Activated B cell treated with CpG ODN at 0.5 μM for 24 hours (primary cell): ENCODE measurements around the gene HSPE1. TPM values are rescaled to one million over a fixed set of nuclear protein-coding genes. Genes with fewer than 3 reads are reported as not detected.
"Not testable (repeated sequence)": the region's sequence is repeated elsewhere in the genome, so short reads cannot be mapped to it uniquely, and the experiment has no call there.

Source experiments
- ATAC-seq: fragments of 200-7000 bp; cut with Tn5 transposase; one replicate; pipeline ENCODE4 v1.10.0; 2021; ENCODE audit warnings: low read depth, mild to moderate bottlenecking, moderate library complexity
- CTCF ChIA-PET: fragments of 350-600 bp; sonication (Branson Sonifier 250); formaldehyde crosslinking; loops from one replicate; lab custom pipeline; 2021; ENCODE audit warnings: antibody characterized with exemption; lab: Charles Lee
- POLR2A ChIA-PET: fragments of 350-600 bp; sonication (Branson Sonifier 250); formaldehyde crosslinking; loops from one replicate; lab custom pipeline; 2021; ENCODE audit warnings: antibody characterized with exemption; lab: Charles Lee
- DNase-seq: peaks from one replicate; pipeline ENCODE4 v3.0.0; 2022
- H3K27ac Mint-ChIP-seq: one replicate; pipeline ENCODE4 v1.8.0; 2020; ENCODE audit warnings: mixed read lengths
- H3K27me3 Mint-ChIP-seq: one replicate; pipeline ENCODE4 v1.8.0; 2021; ENCODE audit warnings: mixed read lengths
- H3K36me3 Mint-ChIP-seq: one replicate; pipeline ENCODE4 v1.8.0; 2021; ENCODE audit warnings: low read depth, mixed read lengths
- H3K4me1 Mint-ChIP-seq: one replicate; pipeline ENCODE4 v1.8.0; 2021; ENCODE audit warnings: mixed read lengths
- H3K4me3 Mint-ChIP-seq: one replicate; pipeline ENCODE4 v1.8.0; 2020; ENCODE audit warnings: mild to moderate bottlenecking, mixed read lengths
- H3K9me3 Mint-ChIP-seq: one replicate; pipeline ENCODE4 v1.8.0; 2020; ENCODE audit warnings: mixed read lengths
- intact Hi-C: fragments of 100-400 bp; cut with micrococcal nuclease; formaldehyde crosslinking; loops from one replicate; pipeline ENCODE4 v1.15.1; 2024
- total RNA-seq: library from RNA; stranded (reverse); gene quantifications from 2 replicates; pipeline ENCODE4 v1.2.3, GENCODE V29; 2022
- TF ChIP-seq, protein P1 (sequence below): fragments of 200-600 bp; IDR thresholded peaks from one replicate; pipeline ENCODE4 v1.8.0; 2022; ENCODE audit warnings: antibody characterized with exemption, mild to moderate bottlenecking

The HSPE1 gene
- total RNA-seq: 108 and 116 TPM in 2 replicates

DNA sequence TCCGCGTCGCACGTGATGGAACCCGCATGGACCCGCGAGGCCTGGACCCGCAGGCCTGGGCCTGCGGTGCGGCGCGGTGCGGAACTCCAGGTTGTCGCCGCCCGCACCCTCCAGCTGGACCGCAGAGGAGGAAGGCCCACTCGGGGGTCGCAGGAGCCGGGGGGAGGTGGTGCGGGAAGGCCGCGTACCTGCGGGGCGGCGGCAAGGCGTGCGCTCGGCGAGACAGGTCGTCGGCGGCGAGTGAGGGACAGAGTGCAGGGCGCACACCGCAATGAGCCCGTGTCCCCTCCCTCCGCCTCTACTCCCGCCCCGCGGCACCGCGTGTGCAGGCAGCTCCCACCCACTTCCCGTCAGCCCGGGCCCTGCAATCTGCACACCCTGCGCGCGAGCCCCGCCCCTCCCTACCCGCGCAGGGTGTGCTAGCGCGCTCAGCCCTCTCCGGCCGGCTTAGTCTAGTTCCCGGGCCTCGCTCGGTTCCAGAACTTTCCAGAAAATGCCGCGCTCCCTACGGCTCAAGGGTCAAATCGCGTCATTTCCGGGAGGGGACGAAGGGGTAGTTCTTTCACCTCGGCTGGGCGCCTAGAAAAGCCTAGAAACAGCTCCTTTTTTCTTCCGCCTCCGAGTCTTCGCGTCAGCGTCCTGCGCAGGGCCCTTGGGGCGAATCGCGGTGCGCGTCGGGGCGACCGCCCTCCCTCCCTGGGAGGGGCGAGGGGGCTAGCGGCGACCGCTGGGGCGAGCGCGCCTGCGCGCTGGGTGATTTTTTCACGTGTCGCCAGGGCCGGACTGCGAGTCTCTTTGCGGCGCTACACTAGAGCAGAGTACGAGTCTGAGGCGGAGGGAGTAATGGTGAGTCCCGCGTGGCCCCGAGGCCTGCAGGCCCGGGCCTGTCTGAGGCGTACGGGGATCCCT, at the start of gene HSPE1, which contains the start of gene HSPD1:
HSPE1 (plus strand) TSS at position 786 of the 909 bp plus-strand sequence; CDS start at position 844, 58 bp downstream.
HSPD1 (minus strand) TSS at position 247 of the 909 bp plus-strand sequence. CDS start 992 bp downstream, outside the sequence.
- H3K4me1 Mint-ChIP-seq: peaks cover 59% of the 10 kb centered on the region

DNA sequence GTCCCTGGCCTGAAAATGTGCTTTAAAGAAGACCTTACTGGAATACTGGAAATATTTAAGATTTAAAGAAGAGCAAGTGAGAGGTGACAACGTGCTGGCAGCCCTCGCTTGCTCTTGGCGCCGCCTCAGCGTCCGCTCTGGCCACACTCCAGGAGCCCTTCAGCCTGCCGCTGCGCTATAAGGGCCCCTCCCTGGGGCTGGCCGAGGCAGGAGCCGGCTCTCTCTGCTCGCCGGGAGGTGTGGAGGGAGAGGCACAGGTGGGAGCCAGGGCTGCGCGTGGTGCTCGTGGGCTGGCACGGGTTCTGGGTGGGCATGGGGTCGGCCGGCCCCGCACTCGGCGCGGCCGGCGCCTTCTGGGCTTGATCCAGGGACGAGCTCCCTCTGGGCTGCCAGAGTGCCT, 49.7 kb upstream of the HSPE1 start:
- DNase-seq (no peak), ATAC-seq (no peak)
- ChIA-PET CTCF (no interaction called here), POLR2A (interaction anchor here (1.2 to 7.5 kb wide), 2 partner anchors 15 to 49 kb away, joined by 4 to 146 read pairs; partner anchors contain the start of genes HSPD1, HSPE1 and SF3B1)
- Mint-ChIP-seq H3K4me1 (peaks cover 29% of the 10 kb centered on the region), H3K27me3 (no peaks in the 10 kb centered on the region), H3K4me3 (no peak overlapping the region), H3K9me3 (no peaks in the 10 kb centered on the region), H3K36me3 (peaks cover 12% of the 10 kb centered on the region), H3K27ac (no peak overlapping the region)
- intact Hi-C loops: loop anchor here (5.0 to 10.0 kb wide), 2 partner anchors 298 to 1796 kb away; partner anchors contain the start of gene SLC39A10
- TF ChIP-seq, protein P1, sequence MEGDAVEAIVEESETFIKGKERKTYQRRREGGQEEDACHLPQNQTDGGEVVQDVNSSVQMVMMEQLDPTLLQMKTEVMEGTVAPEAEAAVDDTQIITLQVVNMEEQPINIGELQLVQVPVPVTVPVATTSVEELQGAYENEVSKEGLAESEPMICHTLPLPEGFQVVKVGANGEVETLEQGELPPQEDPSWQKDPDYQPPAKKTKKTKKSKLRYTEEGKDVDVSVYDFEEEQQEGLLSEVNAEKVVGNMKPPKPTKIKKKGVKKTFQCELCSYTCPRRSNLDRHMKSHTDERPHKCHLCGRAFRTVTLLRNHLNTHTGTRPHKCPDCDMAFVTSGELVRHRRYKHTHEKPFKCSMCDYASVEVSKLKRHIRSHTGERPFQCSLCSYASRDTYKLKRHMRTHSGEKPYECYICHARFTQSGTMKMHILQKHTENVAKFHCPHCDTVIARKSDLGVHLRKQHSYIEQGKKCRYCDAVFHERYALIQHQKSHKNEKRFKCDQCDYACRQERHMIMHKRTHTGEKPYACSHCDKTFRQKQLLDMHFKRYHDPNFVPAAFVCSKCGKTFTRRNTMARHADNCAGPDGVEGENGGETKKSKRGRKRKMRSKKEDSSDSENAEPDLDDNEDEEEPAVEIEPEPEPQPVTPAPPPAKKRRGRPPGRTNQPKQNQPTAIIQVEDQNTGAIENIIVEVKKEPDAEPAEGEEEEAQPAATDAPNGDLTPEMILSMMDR: no peak

More for the DNA sequence above, at the start of gene HSPE1, which contains the start of gene HSPD1:
- peak; percentile 84 for ATAC-seq
- Mint-ChIP-seq H3K27me3 (no peaks in the 10 kb centered on the region), H3K4me3 (peak within 1 kb of the TSS; percentile 97), H3K9me3 (no peaks in the 10 kb centered on the region), H3K27ac (peak within 1 kb of the TSS; percentile 94), H3K36me3 (peaks cover 80% of the 10 kb centered on the region)
- TF ChIP-seq, protein P1: no peak
- intact Hi-C loops: loop anchor here (1.0 to 10.0 kb wide), 11 partner anchors 15 to 1329 kb away; partner anchors contain the start of genes CCDC150, COQ10B, GTF3C3 and MARS2
- DNase-seq: peak; percentile 93
- CTCF ChIA-PET: interaction anchor here (1.0 to 1.3 kb wide), 2 partner anchors 8 to 386 kb away, joined by 3 to 4 read pairs; no protein-coding TSS in a partner anchor
- POLR2A ChIA-PET: interaction anchor here (0.5 to 7.5 kb wide), 27 partner anchors 9 to 1849 kb away, joined by 3 to 173 read pairs (median 4); partner anchors contain the start of genes CCDC150, COQ10B, GTF3C3 and MARS2

DNA sequence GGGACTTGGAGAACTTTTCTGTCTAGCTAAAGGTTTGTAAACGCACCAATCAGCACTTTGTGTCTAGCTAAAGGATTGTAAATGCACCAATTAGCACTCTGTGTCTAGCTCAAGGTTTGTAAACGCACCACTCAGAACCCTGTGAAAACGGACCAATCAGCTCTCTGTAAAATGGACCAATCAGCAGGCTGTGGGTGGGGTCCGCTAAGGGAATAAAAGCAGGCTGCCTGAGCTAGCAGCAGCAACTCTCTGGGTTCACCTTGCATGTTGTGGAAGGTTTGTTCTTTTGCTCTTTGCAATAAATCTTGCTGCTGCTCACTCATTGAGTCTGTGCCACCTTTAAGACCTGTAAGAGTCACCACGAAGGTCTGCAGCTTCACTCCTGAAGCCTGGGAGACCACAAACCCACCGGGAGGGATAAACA, 49.2 kb upstream of the HSPE1 start:
- intact Hi-C loops: loop anchor here (5.0 to 10.0 kb wide), 2 partner anchors 299 to 1796 kb away; partner anchors contain the start of gene SLC39A10
- H3K27me3 Mint-ChIP-seq, ATAC-seq, H3K9me3 Mint-ChIP-seq, DNase-seq, H3K27ac Mint-ChIP-seq, CTCF ChIA-PET, H3K4me3 Mint-ChIP-seq: not testable (repeated sequence)
- POLR2A ChIA-PET: interaction anchor here (1.2 to 7.5 kb wide), 2 partner anchors 16 to 49 kb away, joined by 4 to 146 read pairs; partner anchors contain the start of genes HSPD1, HSPE1 and SF3B1
- H3K4me1 Mint-ChIP-seq: peaks cover 34% of the 10 kb centered on the region
- H3K36me3 Mint-ChIP-seq: peaks cover 14% of the 10 kb centered on the region

DNA sequence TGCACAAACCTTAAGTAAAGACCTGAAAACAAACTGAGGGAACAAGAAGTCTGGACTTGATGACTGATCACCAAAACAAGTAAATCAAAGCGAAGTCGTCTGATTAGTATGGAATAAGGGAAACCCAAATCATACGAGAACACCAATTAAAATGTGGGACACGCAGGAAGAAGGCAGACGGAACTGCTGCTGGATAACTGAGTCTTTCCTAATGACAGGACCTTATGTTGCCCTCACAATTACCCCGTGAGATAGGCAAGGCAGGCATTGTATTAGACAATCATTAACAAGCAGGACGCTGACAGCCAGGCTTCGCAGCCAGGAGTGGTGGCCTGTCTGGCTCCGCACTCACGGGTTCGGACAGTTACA, 47.4 kb upstream of the HSPE1 start:
- peaks cover 14% of the 10 kb centered on the region for H3K36me3 Mint-ChIP-seq
- TF ChIP-seq, protein P1: no peak
- H3K9me3 Mint-ChIP-seq: no peaks in the 10 kb centered on the region
- ATAC-seq: no peak
- intact Hi-C loops: loop anchor here (1.0 to 10.0 kb wide), 10 partner anchors 17 to 1798 kb away; partner anchors contain the start of genes CCDC150, GTF3C3, HSPE1 and MARS2
- H3K27me3 Mint-ChIP-seq: no peaks in the 10 kb centered on the region
- H3K4me3 Mint-ChIP-seq: peak overlapping the region; percentile 91
- H3K27ac Mint-ChIP-seq: peak overlapping the region; percentile 94
- CTCF ChIA-PET: interaction anchor here (1.0 kb wide), 1 partner anchor 18 kb away, joined by 3 read pairs; the partner anchor contains the start of gene SF3B1
- no peak for DNase-seq
- POLR2A ChIA-PET: interaction anchor here (0.7 to 7.5 kb wide), 14 partner anchors 11 to 1163 kb away, joined by 3 to 146 read pairs (median 4); partner anchors contain the start of genes GTF3C3, HSPD1, HSPE1 and MARS2
- H3K4me1 Mint-ChIP-seq: peaks cover 41% of the 10 kb centered on the region
